Measurements from ENCODE around the gene CCDC68.
"Not testable (repeated sequence)": the region's sequence is repeated elsewhere in the genome, so short reads cannot be mapped to it uniquely, and the experiment has no call there.

Gene CCDC68

GRCh38 chr18:54875063-54875462 lies 84.2 kb downstream of the CCDC68 start:
- no peak for DNase-seq

- no peak for DNase-seq
These were observed 85.4 kb downstream of the CCDC68 start for GRCh38 chr18:54873884-54874255.

GRCh38 chr18:54872681-54873080 lies 86.6 kb downstream of the CCDC68 start:
- DNase-seq, result no peak

GRCh38 chr18:54871231-54871630 lies 88.0 kb downstream of the CCDC68 start:
- DNase-seq, result no peak

GRCh38 chr18:54867131-54867530 lies 92.1 kb downstream of the CCDC68 start:
- no peak for DNase-seq

GRCh38 chr18:54860941-54861340 lies 98.3 kb downstream of the CCDC68 start:
- no peak for DNase-seq

GRCh38 chr18:54859667-54860421 lies 99.4 kb downstream of the CCDC68 start:
- DNase-seq, result no peak

GRCh38 chr18:54857499-54857898 lies 101.8 kb downstream of the CCDC68 start:
- no peak for DNase-seq

- no peak for DNase-seq
These were observed 103.1 kb downstream of the CCDC68 start for GRCh38 chr18:54856105-54856646.

- not testable (repeated sequence) for DNase-seq
These were observed 104.2 kb downstream of the CCDC68 start for GRCh38 chr18:54855050-54855449.

- no peak for DNase-seq
These were observed 106.2 kb downstream of the CCDC68 start for GRCh38 chr18:54852780-54853675.
